Measurements from ENCODE around the gene GNAI3.

GNAI3 gene

DNA sequence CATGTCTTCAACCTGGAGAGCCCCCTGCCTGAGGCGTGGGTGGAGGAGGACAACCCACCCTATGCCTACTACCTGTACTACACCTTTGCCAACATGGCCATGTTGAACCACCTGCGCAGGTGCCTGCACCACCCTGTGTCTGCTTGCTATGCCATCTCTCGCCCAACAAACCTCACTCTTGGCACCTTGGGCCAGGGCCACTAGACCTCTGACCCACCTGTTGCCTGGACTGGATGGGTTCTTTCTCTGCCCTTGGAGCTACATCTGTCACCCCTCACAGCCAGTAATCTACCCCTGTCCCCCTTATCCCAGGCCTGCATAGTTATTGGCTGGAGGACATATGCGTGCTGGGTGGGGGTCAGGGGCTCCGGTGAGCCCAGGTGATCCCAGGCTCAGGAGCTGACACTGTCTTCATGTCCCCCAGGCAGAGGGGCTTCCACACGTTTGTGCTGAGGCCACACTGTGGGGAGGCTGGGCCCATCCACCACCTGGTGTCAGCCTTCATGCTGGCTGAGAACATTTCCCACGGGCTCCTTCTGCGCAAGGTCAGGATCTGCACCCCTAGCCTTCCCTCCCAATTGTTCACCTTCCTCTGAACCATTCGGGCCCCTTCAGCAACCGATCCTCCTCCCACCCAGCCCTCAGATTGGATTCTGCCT lies 81.1 kb downstream of the GNAI3 start:
- no peak overlapping the region for H3K23ac ChIP-seq (ENCODE audit: low read depth, low read length, poor library complexity)
- H3K4me3 ChIP-seq (ENCODE audit: low read length in 2 of 2), result no peak overlapping the region
- no peaks in the 10 kb centered on the region for H3K27me3 ChIP-seq (ENCODE audit: control insufficient read depth in 3 of 3, insufficient read depth in 3 of 3, low read depth in 1 of 3, low read length in 3 of 3)
- H2BK5ac ChIP-seq (ENCODE audit: low read length), result peak overlapping the region; percentile 53
- H2BK15ac ChIP-seq (ENCODE audit: low read length), result no peak overlapping the region
- H3K9ac ChIP-seq (ENCODE audit: low read depth, low read length, poor library complexity), result no peak overlapping the region
- H3K27ac ChIP-seq (replicated peaks; ENCODE audit: low read length), result no peak overlapping the region
- no peak overlapping the region for H3K14ac ChIP-seq (ENCODE audit: low read length)
- no peak overlapping the region for H2AK5ac ChIP-seq (ENCODE audit: low read depth, low read length)
- H2AFZ ChIP-seq (ENCODE audit: low read length), result no peak overlapping the region
- H4K91ac ChIP-seq (ENCODE audit: low read depth, low read length, poor library complexity), result no peak overlapping the region
- peaks cover 41 to 69% of the 10 kb centered on the region in 2 donors for H3K36me3 ChIP-seq (replicated peaks in 1 of 2; ENCODE audit: control insufficient read depth in 2 of 2, insufficient read depth in 2 of 2, low read length in 2 of 2)
- H3K4me2 ChIP-seq (ENCODE audit: insufficient read depth, low read length, poor library complexity, severe bottlenecking), result no peak overlapping the region
- no peak overlapping the region for H2BK12ac ChIP-seq (ENCODE audit: low read length)
- no CpG with 5 or more reads among the region's 10 CpGs for WGBS, 2 donors (ENCODE audit: extremely low coverage in 2 of 2, insufficient read length in 2 of 2, insufficient replicate concordance in 1 of 2)
- no peak overlapping the region for H3K18ac ChIP-seq (ENCODE audit: low read length)
- H4K8ac ChIP-seq (ENCODE audit: low read depth, low read length), result no peak overlapping the region
- peaks cover 0 to 12% of the 10 kb centered on the region in 2 donors for H3K4me1 ChIP-seq (ENCODE audit: control insufficient read depth in 2 of 2, insufficient read depth in 1 of 2, low read depth in 1 of 2, low read length in 2 of 2)
- no peaks in the 10 kb centered on the region for H3K9me3 ChIP-seq (replicated peaks in 1 of 2; ENCODE audit: control insufficient read depth in 2 of 2, insufficient read depth in 1 of 2, low read depth in 1 of 2, low read length in 2 of 2)
- no peak for DNase-seq (ENCODE audit: low spot score)
- H3K79me1 ChIP-seq (ENCODE audit: low read depth, low read length), result peaks cover 5% of the 10 kb centered on the region
- no peak overlapping the region for H3K4ac ChIP-seq (ENCODE audit: low read length)
- H2BK120ac ChIP-seq (ENCODE audit: low read depth, low read length), result no peak overlapping the region

GRCh38 chr1:109630081-109630897 lies 81.9 kb downstream of the GNAI3 start:
- Histone ChIP-seq H3K9ac (ENCODE audit: low read depth, low read length, poor library complexity) (peak overlapping the region; percentile 5), H3K23ac (ENCODE audit: low read depth, low read length, poor library complexity) (peak overlapping the region; percentile 87), H3K4me2 (ENCODE audit: insufficient read depth, low read length, poor library complexity, severe bottlenecking) (no peak overlapping the region), H3K27me3 (ENCODE audit: control insufficient read depth in 3 of 3, insufficient read depth in 3 of 3, low read depth in 1 of 3, low read length in 3 of 3) (no peaks in the 10 kb centered on the region), H4K8ac (ENCODE audit: low read depth, low read length) (no peak overlapping the region), H2BK5ac (ENCODE audit: low read length) (peak overlapping the region; percentile 53), H3K36me3 (replicated peaks in 1 of 2; ENCODE audit: control insufficient read depth in 2 of 2, insufficient read depth in 2 of 2, low read length in 2 of 2) (peaks cover 41 to 66% of the 10 kb centered on the region in 2 donors), H3K9me3 (replicated peaks in 1 of 2; ENCODE audit: control insufficient read depth in 2 of 2, insufficient read depth in 1 of 2, low read depth in 1 of 2, low read length in 2 of 2) (no peaks in the 10 kb centered on the region), H3K4me1 (ENCODE audit: control insufficient read depth in 2 of 2, insufficient read depth in 1 of 2, low read depth in 1 of 2, low read length in 2 of 2) (peaks cover 0 to 10% of the 10 kb centered on the region in 2 donors), H3K4me3 (ENCODE audit: low read length in 2 of 2) (no peak overlapping the region), H3K18ac (ENCODE audit: low read length) (no peak overlapping the region), H3K27ac (replicated peaks; ENCODE audit: low read length) (no peak overlapping the region), H3K4ac (ENCODE audit: low read length) (no peak overlapping the region), H2BK120ac (ENCODE audit: low read depth, low read length) (no peak overlapping the region), H3K14ac (ENCODE audit: low read length) (no peak overlapping the region), H2BK15ac (ENCODE audit: low read length) (no peak overlapping the region), H4K91ac (ENCODE audit: low read depth, low read length, poor library complexity) (no peak overlapping the region), H3K79me1 (ENCODE audit: low read depth, low read length) (peaks cover 4% of the 10 kb centered on the region), H2BK12ac (ENCODE audit: low read length) (peak overlapping the region; percentile 88), H2AFZ (ENCODE audit: low read length) (no peak overlapping the region), H2AK5ac (ENCODE audit: low read depth, low read length) (no peak overlapping the region)
- no peak for DNase-seq (ENCODE audit: low spot score)
- WGBS, 2 donors (ENCODE audit: extremely low coverage in 2 of 2, insufficient read length in 2 of 2, insufficient replicate concordance in 1 of 2), result no CpG with 5 or more reads among the region's 30 CpGs

DNA sequence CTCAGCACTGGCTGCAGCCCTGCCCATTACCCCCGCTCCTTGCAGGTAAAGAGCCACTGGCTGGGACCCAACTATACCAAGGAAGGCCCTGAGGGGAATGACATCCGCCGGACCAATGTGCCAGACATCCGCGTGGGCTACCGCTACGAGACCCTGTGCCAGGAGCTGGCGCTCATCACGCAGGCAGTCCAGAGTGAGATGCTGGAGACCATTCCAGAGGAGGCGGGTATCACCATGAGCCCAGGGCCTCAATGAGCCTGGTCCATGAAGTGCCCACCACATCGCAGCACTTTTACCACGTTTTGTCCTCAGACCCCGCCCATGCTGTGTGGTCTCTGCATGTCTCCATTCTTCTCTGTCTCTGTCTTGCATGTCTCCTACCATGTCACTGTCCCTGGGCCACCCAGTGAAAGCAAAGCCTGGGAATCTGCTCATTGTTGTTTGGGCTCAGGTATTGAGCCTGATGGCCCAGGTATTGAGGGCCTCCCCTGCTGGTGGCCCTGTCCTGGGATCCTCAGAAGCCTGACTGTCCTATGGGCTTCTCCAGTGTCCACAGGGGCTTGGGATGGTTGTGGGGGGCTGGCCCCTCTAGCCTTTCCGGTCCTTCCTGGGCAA lies 82.6 kb downstream of the GNAI3 start:
- Histone ChIP-seq H3K79me1 (ENCODE audit: low read depth, low read length) (peaks cover 1% of the 10 kb centered on the region), H2BK12ac (ENCODE audit: low read length) (no peak overlapping the region), H3K23ac (ENCODE audit: low read depth, low read length, poor library complexity) (no peak overlapping the region), H2AFZ (ENCODE audit: low read length) (no peak overlapping the region), H3K4me2 (ENCODE audit: insufficient read depth, low read length, poor library complexity, severe bottlenecking) (no peak overlapping the region), H3K9me3 (replicated peaks in 1 of 2; ENCODE audit: control insufficient read depth in 2 of 2, insufficient read depth in 1 of 2, low read depth in 1 of 2, low read length in 2 of 2) (no peaks in the 10 kb centered on the region), H3K18ac (ENCODE audit: low read length) (peak overlapping the region; percentile 2), H3K4me3 (ENCODE audit: low read length in 2 of 2) (no peak overlapping the region), H4K8ac (ENCODE audit: low read depth, low read length) (no peak overlapping the region), H3K14ac (ENCODE audit: low read length) (no peak overlapping the region), H2BK5ac (ENCODE audit: low read length) (no peak overlapping the region), H3K27ac (replicated peaks; ENCODE audit: low read length) (no peak overlapping the region), H2BK120ac (ENCODE audit: low read depth, low read length) (no peak overlapping the region), H3K27me3 (ENCODE audit: control insufficient read depth in 3 of 3, insufficient read depth in 3 of 3, low read depth in 1 of 3, low read length in 3 of 3) (no peaks in the 10 kb centered on the region), H3K4ac (ENCODE audit: low read length) (no peak overlapping the region), H3K9ac (ENCODE audit: low read depth, low read length, poor library complexity) (no peak overlapping the region), H4K91ac (ENCODE audit: low read depth, low read length, poor library complexity) (no peak overlapping the region), H2AK5ac (ENCODE audit: low read depth, low read length) (peak overlapping the region; percentile 30), H3K4me1 (ENCODE audit: control insufficient read depth in 2 of 2, insufficient read depth in 1 of 2, low read depth in 1 of 2, low read length in 2 of 2) (peaks cover 2 to 12% of the 10 kb centered on the region in 2 donors), H3K36me3 (replicated peaks in 1 of 2; ENCODE audit: control insufficient read depth in 2 of 2, insufficient read depth in 2 of 2, low read length in 2 of 2) (peaks cover 41 to 59% of the 10 kb centered on the region in 2 donors), H2BK15ac (ENCODE audit: low read length) (no peak overlapping the region)
- no CpG with 5 or more reads among the region's 14 CpGs for WGBS, 2 donors (ENCODE audit: extremely low coverage in 2 of 2, insufficient read length in 2 of 2, insufficient replicate concordance in 1 of 2)
- DNase-seq (ENCODE audit: low spot score), result no peak
